HG03469 (cell line): Measurements from ENCODE around the gene KATNB1.
"Not testable (repeated sequence)": the region's sequence is repeated elsewhere in the genome, so short reads cannot be mapped to it uniquely, and the experiment has no call there.

Source experiments
- ATAC-seq: cut with Tn5 transposase; IDR thresholded peaks from one replicate; pipeline ENCODE4 v1.9.1; 2021; ENCODE audit warnings: mild to moderate bottlenecking, moderate library complexity, moderate number of reproducible peaks; ENCODE audit not compliant: unreplicated experiment

KATNB1 gene

GRCh38 chr16:57724531-57724930, 11.0 kb upstream of the KATNB1 start:
- no peak for ATAC-seq

GRCh38 chr16:57725151-57725550, 10.4 kb upstream of the KATNB1 start:
- no peak for ATAC-seq

GRCh38 chr16:57725554-57725953, 10.0 kb upstream of the KATNB1 start:
- ATAC-seq: no peak

- no peak for ATAC-seq
These were observed 9.6 kb upstream of the KATNB1 start for GRCh38 chr16:57725976-57726375.

- ATAC-seq: no peak
These were observed 9.1 kb upstream of the KATNB1 start for GRCh38 chr16:57726433-57726947.

GRCh38 chr16:57727610-57728009, 8.0 kb upstream of the KATNB1 start:
- ATAC-seq: no peak

- no peak for ATAC-seq
These were observed 7.0 kb upstream of the KATNB1 start for GRCh38 chr16:57728336-57729181.

GRCh38 chr16:57729182-57729484, 6.4 kb upstream of the KATNB1 start:
- ATAC-seq: no peak

GRCh38 chr16:57729852-57730251, 5.7 kb upstream of the KATNB1 start:
- ATAC-seq: not testable (repeated sequence)

- no peak for ATAC-seq
These were observed 4.5 kb upstream of the KATNB1 start for GRCh38 chr16:57730771-57731730.

GRCh38 chr16:57732037-57732436, 3.5 kb upstream of the KATNB1 start:
- ATAC-seq: no peak

- no peak for ATAC-seq
These were observed 2.9 kb upstream of the KATNB1 start for GRCh38 chr16:57732714-57733113.

GRCh38 chr16:57734308-57734924, 1.2 kb upstream of the KATNB1 start:
- no peak for ATAC-seq

GRCh38 chr16:57734925-57735754, 430 bp upstream of the KATNB1 start:
- ATAC-seq: peak; percentile 81

GRCh38 chr16:57736419-57737351, 1.1 kb downstream of the KATNB1 start:
- no peak for ATAC-seq

GRCh38 chr16:57738844-57739243, 3.3 kb downstream of the KATNB1 start:
- ATAC-seq: no peak

- ATAC-seq: no peak
These were observed 4.3 kb downstream of the KATNB1 start for GRCh38 chr16:57739756-57740422.

- ATAC-seq: no peak
These were observed 5.0 kb downstream of the KATNB1 start for GRCh38 chr16:57740423-57741071.
